HG03175 (cell line): ENCODE data around the gene OCIAD2.
"Not testable (repeated sequence)": the region's sequence is repeated elsewhere in the genome, so short reads cannot be mapped to it uniquely, and the experiment has no call there.

Source experiments
- ATAC-seq: cut with Tn5 transposase; IDR thresholded peaks from one replicate; pipeline ENCODE4 v1.9.1; 2021; ENCODE audit warnings: mild to moderate bottlenecking, moderate library complexity; ENCODE audit not compliant: unreplicated experiment

OCIAD2 gene

DNA sequence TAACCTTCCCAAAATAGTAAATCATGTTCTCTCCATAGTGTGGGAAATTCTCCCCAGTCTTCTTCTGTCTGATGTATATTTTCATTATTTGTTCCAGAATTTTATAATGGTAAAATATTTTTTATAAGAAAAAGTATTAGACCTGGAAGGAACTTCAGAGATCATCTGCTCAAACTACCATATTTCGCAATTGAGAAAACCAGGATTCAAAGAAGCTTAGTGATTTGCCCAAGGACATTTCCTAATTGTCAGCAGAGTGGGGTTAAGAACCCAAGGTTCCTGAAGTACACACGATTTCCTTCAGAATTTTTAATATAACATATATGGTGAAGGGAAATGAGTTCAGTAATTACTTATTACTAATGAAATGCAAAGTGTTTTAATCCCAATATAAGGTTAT lies 51.6 kb downstream of the OCIAD2 start:
- ATAC-seq = no peak

DNA sequence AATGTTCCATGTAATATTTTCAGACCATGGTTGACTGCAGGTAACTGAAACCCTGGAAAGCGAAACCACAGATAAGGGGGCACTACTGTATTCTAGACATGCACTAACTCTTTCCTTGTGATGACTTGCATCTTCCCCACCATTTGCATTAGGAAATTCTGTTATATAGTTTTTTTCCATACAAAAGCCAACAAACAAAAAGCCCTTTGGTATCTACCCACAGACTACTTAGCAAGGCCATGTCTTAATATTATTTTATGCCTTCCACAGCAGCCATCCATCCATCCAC lies 52.2 kb downstream of the OCIAD2 start:
- ATAC-seq = no peak

DNA sequence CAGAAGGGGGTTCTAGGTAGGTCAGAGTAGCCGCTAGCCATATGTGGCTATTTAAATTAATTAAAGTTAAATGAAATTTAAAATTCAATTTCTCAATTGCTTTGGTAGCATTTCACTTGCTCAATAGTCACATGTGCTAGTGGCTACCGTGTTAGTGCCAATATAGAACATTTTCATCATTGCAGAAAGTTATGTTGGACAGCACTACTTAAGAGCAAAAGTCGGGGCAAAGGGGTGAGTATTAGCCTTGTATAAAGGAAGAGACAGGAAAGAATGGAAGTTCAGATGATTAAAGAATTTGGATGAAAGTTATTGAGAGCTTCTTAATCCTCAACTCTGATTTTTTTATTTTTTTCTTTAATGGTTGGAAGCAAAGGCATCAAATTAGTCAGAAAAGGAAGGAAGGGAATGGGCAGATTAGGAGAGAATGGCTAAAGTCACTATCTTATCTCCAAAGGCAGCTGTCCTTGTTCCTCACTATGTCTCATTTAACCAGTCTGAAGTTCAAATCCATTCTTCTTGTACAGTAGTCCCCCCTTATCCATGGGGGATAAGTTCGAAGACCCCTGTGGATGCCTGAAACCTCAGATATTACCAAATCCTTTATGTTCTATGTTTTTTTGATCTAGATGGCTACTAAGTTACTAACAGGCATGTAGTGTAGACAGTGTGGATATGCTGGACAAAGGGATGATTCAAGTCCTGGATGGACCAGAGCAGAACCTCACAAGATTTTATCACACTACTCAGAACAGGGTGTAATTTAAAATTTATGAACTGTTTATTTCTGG lies 52.8 kb downstream of the OCIAD2 start:
- ATAC-seq = no peak

DNA sequence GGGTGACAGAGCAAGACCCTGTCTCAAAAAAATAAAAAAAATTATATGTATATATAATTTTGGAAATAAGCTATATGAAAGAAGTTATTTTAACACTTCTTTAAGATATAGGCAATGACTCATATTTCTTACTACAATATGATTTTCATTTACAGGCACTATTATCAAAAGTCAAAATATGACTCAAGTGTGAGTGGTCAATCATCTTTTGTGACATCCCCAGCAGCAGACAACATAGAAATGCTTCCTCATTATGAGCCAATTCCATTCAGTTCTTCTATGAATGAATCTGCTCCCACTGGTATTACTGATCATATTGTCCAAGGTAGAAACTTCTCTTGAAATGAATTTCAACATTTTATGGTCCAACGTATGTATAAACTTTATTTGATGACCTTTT lies 54.9 kb downstream of the OCIAD2 start:
- no peak for ATAC-seq

DNA sequence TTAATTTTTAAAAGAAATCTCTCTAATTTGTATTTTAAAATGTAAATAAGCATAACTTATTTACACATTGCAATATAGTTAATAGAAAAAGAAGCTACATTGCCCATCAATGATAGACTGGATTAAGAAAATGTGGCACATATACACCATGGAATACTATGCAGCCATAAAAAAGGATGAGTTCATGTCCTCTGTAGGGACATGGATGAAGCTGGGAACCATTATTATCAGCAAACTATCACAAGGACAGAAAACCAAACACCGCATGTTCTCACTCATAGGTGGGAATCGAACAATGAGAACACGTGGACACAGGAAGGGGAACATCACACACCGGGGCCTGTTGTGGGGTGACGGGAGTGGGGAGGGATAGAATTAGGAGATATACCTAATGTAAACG lies 57.8 kb downstream of the OCIAD2 start:
- ATAC-seq = not testable (repeated sequence)

DNA sequence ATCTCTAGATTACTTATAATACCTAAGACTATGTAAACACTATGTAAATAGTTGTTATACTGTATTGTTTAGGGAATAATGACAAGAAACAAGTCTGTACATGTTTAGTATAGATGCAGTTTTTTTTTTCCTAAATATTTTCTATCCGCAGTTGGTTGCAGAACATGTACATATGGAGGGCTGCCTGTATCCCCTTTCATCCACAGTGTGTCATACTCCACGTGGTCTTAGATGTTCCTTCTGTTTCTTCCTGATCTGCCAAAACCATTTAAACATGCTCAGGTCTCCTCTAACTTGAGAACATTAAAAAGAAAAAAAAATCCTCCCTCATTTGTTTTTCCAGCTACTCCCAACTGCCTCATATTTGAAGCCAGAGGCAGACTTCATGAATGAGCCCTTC lies 61.7 kb downstream of the OCIAD2 start:
- no peak for ATAC-seq

DNA sequence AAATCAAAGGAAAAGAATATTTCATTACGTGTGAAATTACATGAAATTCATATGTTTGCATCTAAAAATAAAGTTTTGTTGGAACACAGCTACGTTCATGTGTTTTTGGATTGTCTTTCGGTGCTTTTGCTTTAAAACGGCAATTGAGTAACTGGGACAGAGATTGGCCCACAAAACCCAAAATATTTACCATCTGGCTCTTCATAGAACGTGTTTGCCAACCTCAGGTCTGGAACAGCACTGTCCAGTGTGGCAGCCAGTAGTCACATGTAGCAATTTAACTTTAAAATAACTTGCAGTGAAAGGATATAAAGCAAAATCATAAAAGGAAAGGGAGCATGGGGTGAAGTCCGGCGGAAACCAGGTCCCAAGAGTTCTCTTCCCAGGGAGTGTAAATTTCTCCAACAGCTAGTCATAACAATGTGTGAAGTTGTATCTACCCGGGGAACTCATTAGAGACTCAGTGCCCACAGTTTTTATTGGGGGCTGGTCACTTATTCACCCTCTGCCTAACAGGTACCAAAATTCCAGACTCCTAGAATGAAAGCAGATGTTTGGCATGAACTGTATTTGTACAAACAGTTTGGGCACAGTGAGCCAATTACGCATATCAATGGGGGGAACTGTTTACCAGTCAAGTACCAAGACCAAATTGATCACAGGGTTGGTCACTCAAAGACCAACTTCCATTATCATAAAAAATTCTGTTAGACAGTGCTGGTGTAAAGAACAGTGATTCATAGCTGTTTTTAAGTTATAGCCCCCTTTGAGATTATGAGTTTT lies 65.3 kb downstream of the OCIAD2 start:
- no peak for ATAC-seq

DNA sequence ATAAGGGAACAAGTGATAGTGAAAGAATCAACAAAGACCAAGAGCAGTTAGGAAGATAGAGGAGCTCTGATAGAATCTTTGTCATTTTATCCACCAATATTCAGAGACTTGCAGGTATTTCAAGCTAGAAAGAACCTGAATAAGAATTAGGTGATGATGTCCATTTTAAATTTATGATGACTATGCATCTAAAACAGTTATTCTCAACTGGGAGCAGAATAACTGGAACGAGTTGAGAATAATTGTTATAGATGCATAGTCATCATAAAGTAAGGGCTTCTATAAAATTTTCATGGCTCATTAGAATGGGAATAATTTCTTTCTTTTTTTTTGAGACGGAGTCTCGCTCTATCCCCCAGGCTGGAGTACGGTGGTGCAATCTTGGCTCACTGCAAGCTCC lies 69.9 kb downstream of the OCIAD2 start:
- no peak for ATAC-seq
